Left colon (tissue), 2 donors: ENCODE results near the gene AMOT. TPM values are rescaled to one million over a fixed set of nuclear protein-coding genes. Genes with fewer than 3 reads are reported as not detected.
"Not testable (repeated sequence)": the region's sequence is repeated elsewhere in the genome, so short reads cannot be mapped to it uniquely, and the experiment has no call there.

Experiments used
- ATAC-seq: fragments of 200-7000 bp; cut with Tn5 transposase; one replicate; pipeline ENCODE4 v1.9.1; 2020; ENCODE audit warnings: mild to moderate bottlenecking, moderate library complexity
- DNase-seq, 2 donors: peaks; one replicate each; pipeline ENCODE4 v3.0.0-alpha.2; 2020
- intact Hi-C, 2 donors: fragments of 100-400 bp; cut with DNase I in 1 of 2; cut with micrococcal nuclease in 1 of 2; formaldehyde crosslinking; loops; one replicate each; pipeline versions ENCODE4 v1.11.2 to v1.14.0; 2022; cut with DNase I, micrococcal nuclease
- long read RNA-seq: library from polyadenylated mRNA; unstranded; transcript quantifications from one replicate; pipeline ENCODE4 v2.0.0, GENCODE V29; 2021
- total RNA-seq, 2 donors: library from RNA; stranded (reverse); fragmentation: NEBNext Ultra II Directional; extraction: Animal tissue kit (Norgen Biotek cat#: 25700); gene quantifications; one replicate each; pipeline ENCODE4 v1.2.1, GENCODE V29; 2021
- donor health status: DM: no; HTN: no; CAD: no.
- donor health status: DM: yes; HTN: yes; CAD: no.

The AMOT gene
- total RNA-seq: 10 to 100 TPM; 16.1 to 22.3 TPM
- long read RNA-seq, partial matches to known transcripts: 0 of 5 reads
- long read RNA-seq, other reads (novel, unspliced or antisense): 3 of 5 reads

GRCh38 chrX:112840382-112841113 is at the start of gene AMOT:
TSS of gene AMOT (minus strand) at chrX:112840831. CDS start at chrX:112823126, 17,705 bp downstream.
- peak; percentile 82 to 84 for DNase-seq
- intact Hi-C loops: no loop called here
- peak; percentile 86 for ATAC-seq

- intact Hi-C loops: no loop called here
- ATAC-seq (no peak), DNase-seq (no peak)
Measured at GRCh38 chrX:112889400-112889799, 48.8 kb upstream of the AMOT start.

GRCh38 chrX:112888916-112889315 is 48.3 kb upstream of the AMOT start:
- no peak for ATAC-seq
- DNase-seq: no peak
- intact Hi-C loops: no loop called here

GRCh38 chrX:112877771-112878173 is 37.1 kb upstream of the AMOT start:
- intact Hi-C loops: no loop called here
- DNase-seq (no peak), ATAC-seq (no peak)

GRCh38 chrX:112874614-112875013 is 34.0 kb upstream of the AMOT start:
- DNase-seq: no peak
- ATAC-seq: no peak
- intact Hi-C loops: no loop called here

- DNase-seq (no peak), ATAC-seq (no peak)
- intact Hi-C loops: no loop called here
Measured at GRCh38 chrX:112874175-112874574, 33.5 kb upstream of the AMOT start.

- ATAC-seq (no peak), DNase-seq (no peak)
- intact Hi-C loops: no loop called here
Measured at GRCh38 chrX:112868586-112868985, 28.0 kb upstream of the AMOT start.

- ATAC-seq (no peak), DNase-seq (no peak)
- intact Hi-C loops: no loop called here
Measured at GRCh38 chrX:112867570-112867969, 26.9 kb upstream of the AMOT start.

GRCh38 chrX:112866175-112866574 is 25.5 kb upstream of the AMOT start:
- intact Hi-C loops: no loop called here
- ATAC-seq: no peak

GRCh38 chrX:112865464-112866025 is 24.9 kb upstream of the AMOT start:
- intact Hi-C loops: no loop called here
- ATAC-seq (no peak), DNase-seq (no peak)

More at GRCh38 chrX:112866175-112866574, 25.5 kb upstream of the AMOT start:
- DNase-seq: no peak

- intact Hi-C loops: no loop called here
- ATAC-seq (no peak), DNase-seq (no peak)
Measured at GRCh38 chrX:112863850-112864249, 23.2 kb upstream of the AMOT start.

GRCh38 chrX:112857478-112857878 is 16.8 kb upstream of the AMOT start:
- DNase-seq: no peak
- intact Hi-C loops: no loop called here
- no peak for ATAC-seq

- DNase-seq, intact Hi-C loops, ATAC-seq: not testable (repeated sequence)
Measured at GRCh38 chrX:112854901-112855300, 14.3 kb upstream of the AMOT start.

- no peak for ATAC-seq
- intact Hi-C loops: no loop called here
Measured at GRCh38 chrX:112852851-112853250, 12.2 kb upstream of the AMOT start.

GRCh38 chrX:112851806-112852205 is 11.2 kb upstream of the AMOT start:
- intact Hi-C loops: no loop called here

More at GRCh38 chrX:112852851-112853250, 12.2 kb upstream of the AMOT start:
- no peak for DNase-seq

GRCh38 chrX:112851161-112851779 is 10.6 kb upstream of the AMOT start:
- ATAC-seq (peak; percentile 34), DNase-seq (no peak)
- intact Hi-C loops: no loop called here

More at GRCh38 chrX:112851806-112852205, 11.2 kb upstream of the AMOT start:
- DNase-seq (no peak), ATAC-seq (peak; percentile 34)

- ATAC-seq (no peak), DNase-seq (no peak)
Measured at GRCh38 chrX:112849016-112849415, 8.4 kb upstream of the AMOT start.

GRCh38 chrX:112846782-112847181 is 6.2 kb upstream of the AMOT start:
- ATAC-seq (peak; percentile 44), DNase-seq (no peak)
- intact Hi-C loops: no loop called here

More at GRCh38 chrX:112849016-112849415, 8.4 kb upstream of the AMOT start:
- intact Hi-C loops: no loop called here

- DNase-seq (peak; percentile 31 to 33), ATAC-seq (peak; percentile 58)
- intact Hi-C loops: no loop called here
Measured at GRCh38 chrX:112846187-112846586, 5.6 kb upstream of the AMOT start.

GRCh38 chrX:112844250-112844649 is 3.6 kb upstream of the AMOT start:
- intact Hi-C loops: no loop called here
- DNase-seq: no peak
- ATAC-seq: no peak
